ENCODE results near the gene AUTS2.

Gene AUTS2

DNA sequence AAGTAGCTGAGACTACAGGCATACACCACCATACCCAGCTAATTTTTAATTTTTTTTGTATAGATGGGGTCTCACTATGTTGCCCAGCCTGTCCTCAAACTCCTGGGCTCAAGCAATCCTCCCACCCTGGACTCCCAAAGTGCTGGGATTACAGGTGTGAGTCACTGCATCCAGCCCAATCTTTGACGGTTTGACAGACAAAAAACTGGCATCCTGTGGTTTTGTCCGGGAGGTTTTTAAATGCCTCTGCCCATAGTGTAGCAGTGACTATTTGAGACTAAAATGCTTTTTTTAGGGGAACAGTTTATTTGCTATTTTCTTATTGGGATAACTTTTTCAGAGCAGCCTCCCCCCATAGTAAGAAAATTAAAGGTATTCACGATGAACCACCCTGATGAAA, 1010.0 kb downstream of the AUTS2 start:
- FAIRE-seq (no peak), DNase-seq (ENCODE audit: insufficient read length, low spot score) (no peak)
- no peak for TF ChIP-seq POU2F2 (IDR thresholded peaks at IDR 0.05; ENCODE audit: low read depth, low read length)
- TF ChIP-seq SPI1 (IDR thresholded peaks at IDR 0.05; ENCODE audit: low read depth, low read length), result no peak
- TF ChIP-seq POLR2AphosphoS5 (IDR thresholded peaks at IDR 0.05; ENCODE audit: low read depth, low read length), result no peak
- TF ChIP-seq POLR2A (IDR thresholded peaks at IDR 0.05; ENCODE audit: low read depth, low read length), result no peak
- no peak for TF ChIP-seq TAF1 (IDR thresholded peaks at IDR 0.05; ENCODE audit: low read depth, low read length)
- no peak for TF ChIP-seq PAX5 (IDR thresholded peaks at IDR 0.05; ENCODE audit: insufficient read depth, low read length, severe bottlenecking)

DNA sequence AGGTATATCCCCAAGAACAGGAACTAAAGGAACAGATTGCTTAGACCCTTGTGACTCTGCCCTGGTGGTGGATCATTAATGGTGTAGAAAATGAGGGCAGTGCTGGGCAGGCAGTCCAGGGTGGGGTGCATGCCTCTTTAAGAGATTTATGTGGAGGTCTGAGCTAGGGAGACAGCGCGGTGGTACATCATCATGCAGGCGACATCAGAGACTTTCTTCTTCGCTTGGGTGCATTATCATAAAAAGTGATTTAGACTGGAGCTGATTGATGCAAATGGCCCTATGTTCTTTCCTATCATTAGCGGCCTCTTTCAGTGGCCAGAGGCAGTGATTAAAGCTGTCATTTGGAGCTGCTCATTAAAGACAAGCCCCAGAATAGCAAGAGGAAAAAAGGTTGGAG, 1014.5 kb downstream of the AUTS2 start:
- DNase-seq (ENCODE audit: insufficient read length, low spot score), result no peak
- FAIRE-seq, result no peak
- TF ChIP-seq POLR2A (IDR thresholded peaks at IDR 0.05; ENCODE audit: low read depth, low read length) (no peak), TAF1 (IDR thresholded peaks at IDR 0.05; ENCODE audit: low read depth, low read length) (no peak), SPI1 (IDR thresholded peaks at IDR 0.05; ENCODE audit: low read depth, low read length) (no peak), POU2F2 (IDR thresholded peaks at IDR 0.05; ENCODE audit: low read depth, low read length) (no peak), POLR2AphosphoS5 (IDR thresholded peaks at IDR 0.05; ENCODE audit: low read depth, low read length) (no peak), PAX5 (IDR thresholded peaks at IDR 0.05; ENCODE audit: insufficient read depth, low read length, severe bottlenecking) (no peak)

DNA sequence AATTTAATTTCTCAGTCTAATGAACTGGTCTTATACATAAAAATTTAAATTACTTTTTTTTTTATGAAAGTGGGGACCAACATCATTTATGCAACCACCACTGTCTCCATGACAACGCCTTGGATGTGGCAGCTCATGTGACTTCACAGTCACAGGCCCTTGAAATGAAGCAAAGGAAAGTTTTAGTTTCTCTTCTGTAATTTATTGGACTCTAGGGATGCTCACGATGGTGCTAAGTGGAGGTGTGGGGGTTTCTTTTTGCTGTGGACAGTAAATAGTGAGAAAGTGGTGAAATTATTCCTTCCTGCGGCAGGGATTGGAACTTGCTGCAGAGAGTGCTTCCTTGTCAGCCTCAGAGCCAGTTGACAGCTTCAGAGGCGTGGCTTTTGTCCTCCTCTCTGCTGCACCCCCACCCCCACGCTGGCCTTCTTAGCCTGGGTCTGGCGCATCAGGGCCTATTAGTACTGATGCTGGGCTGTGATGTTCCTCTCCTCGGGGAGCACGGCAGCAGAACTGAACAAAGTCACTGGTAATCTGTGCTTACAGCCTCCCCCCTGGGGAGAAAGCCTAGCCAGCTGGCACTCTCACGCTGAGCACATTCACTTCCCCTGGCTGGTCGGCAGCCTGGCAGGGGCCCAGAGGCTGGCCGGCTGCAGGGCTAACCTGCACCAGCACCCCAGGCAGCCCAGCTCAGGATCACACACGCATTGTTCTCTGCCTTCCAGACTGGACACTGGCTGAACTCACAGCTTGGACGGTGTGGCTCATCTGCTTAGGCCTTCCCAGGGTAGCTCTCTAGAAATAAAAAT, 1016.2 kb downstream of the AUTS2 start:
- FAIRE-seq (no peak), DNase-seq (ENCODE audit: insufficient read length, low spot score) (no peak)
- TF ChIP-seq POLR2A (IDR thresholded peaks at IDR 0.05; ENCODE audit: low read depth, low read length), result no peak
- TF ChIP-seq PAX5 (IDR thresholded peaks at IDR 0.05; ENCODE audit: insufficient read depth, low read length, severe bottlenecking), result no peak
- no peak for TF ChIP-seq SPI1 (IDR thresholded peaks at IDR 0.05; ENCODE audit: low read depth, low read length)
- no peak for TF ChIP-seq TAF1 (IDR thresholded peaks at IDR 0.05; ENCODE audit: low read depth, low read length)

DNA sequence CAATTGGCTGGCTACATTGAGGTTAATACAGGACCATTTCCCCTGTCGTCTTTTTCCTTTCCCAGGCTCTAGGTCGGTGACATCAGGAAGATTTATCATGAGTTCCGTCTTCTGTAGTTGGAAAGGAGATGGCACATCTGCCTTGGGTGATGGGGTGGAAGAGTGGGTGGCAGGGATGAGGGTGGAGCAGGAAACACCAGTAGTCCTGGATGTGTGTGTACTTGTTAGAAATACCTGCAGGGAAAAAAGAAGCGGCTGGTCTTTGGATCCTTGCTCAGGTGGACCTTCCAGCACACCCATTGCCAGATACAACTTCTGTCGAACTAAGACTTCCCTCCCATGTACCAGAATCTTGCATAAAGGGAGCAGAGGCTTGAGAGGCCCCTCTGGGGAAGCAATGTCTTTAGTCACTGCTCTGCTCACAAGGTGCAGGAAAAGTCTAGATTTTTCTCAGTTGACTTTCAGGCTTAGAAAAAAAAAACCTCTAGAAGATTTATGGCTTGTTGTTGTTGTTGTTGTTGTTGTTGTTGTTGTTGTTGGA, 1016.9 kb downstream of the AUTS2 start:
- no peak for FAIRE-seq
- DNase-seq (ENCODE audit: insufficient read length, low spot score), result no peak
- TF ChIP-seq PAX5 (IDR thresholded peaks at IDR 0.05; ENCODE audit: insufficient read depth, low read length, severe bottlenecking) (no peak), TAF1 (IDR thresholded peaks at IDR 0.05; ENCODE audit: low read depth, low read length) (no peak), POU2F2 (IDR thresholded peaks at IDR 0.05; ENCODE audit: low read depth, low read length) (no peak), POLR2A (IDR thresholded peaks at IDR 0.05; ENCODE audit: low read depth, low read length) (no peak), POLR2AphosphoS5 (IDR thresholded peaks at IDR 0.05; ENCODE audit: low read depth, low read length) (no peak), SPI1 (IDR thresholded peaks at IDR 0.05; ENCODE audit: low read depth, low read length) (no peak)

DNA sequence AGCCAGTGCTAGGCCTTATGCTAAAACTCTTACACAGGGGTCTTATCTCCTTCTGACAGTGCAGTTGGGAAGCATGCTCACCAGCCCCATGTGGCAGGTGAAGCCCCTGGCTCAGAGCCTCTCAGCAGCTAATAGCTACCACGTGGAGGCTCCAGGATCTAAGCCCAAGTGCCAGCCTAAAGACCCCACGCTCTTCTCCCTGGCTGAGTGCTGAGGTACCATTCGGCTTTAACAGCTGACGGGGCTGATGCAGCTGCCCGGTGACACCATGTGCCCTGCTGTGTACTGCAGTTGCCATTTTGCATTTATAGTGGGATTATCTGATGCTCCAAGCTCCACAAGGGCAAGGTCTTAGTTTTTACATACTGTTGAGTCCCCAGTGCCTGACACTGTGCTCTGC, 1017.9 kb downstream of the AUTS2 start:
- FAIRE-seq (no peak), DNase-seq (ENCODE audit: insufficient read length, low spot score) (no peak)
- TF ChIP-seq POU2F2 (IDR thresholded peaks at IDR 0.05; ENCODE audit: low read depth, low read length), result no peak
- TF ChIP-seq SPI1 (IDR thresholded peaks at IDR 0.05; ENCODE audit: low read depth, low read length), result no peak
- no peak for TF ChIP-seq POLR2A (IDR thresholded peaks at IDR 0.05; ENCODE audit: low read depth, low read length)
- TF ChIP-seq POLR2AphosphoS5 (IDR thresholded peaks at IDR 0.05; ENCODE audit: low read depth, low read length), result no peak
- TF ChIP-seq TAF1 (IDR thresholded peaks at IDR 0.05; ENCODE audit: low read depth, low read length), result no peak
- no peak for TF ChIP-seq PAX5 (IDR thresholded peaks at IDR 0.05; ENCODE audit: insufficient read depth, low read length, severe bottlenecking)

DNA sequence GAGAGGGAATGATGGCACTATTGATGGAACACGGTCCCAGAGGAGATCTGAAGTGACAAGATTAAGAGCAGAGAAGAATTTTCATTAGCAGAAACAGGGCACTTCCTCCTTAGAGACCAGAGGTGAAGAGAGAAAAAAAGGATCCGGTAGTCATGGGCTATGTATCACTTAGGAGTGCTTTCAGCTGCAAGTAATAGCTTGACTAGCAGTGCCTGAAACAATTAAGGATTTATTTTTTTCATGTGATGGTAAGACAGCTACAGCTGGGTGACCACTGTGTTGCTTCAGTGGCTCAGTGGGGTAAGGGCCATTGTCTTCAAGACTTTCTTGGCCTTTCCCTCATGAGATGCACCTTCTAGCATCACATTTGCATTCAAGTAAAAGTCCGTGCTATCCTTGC, 1018.5 kb downstream of the AUTS2 start:
- FAIRE-seq (no peak), DNase-seq (ENCODE audit: insufficient read length, low spot score) (no peak)
- no peak for TF ChIP-seq POU2F2 (IDR thresholded peaks at IDR 0.05; ENCODE audit: low read depth, low read length)
- TF ChIP-seq PAX5 (IDR thresholded peaks at IDR 0.05; ENCODE audit: insufficient read depth, low read length, severe bottlenecking), result no peak
- no peak for TF ChIP-seq POLR2AphosphoS5 (IDR thresholded peaks at IDR 0.05; ENCODE audit: low read depth, low read length)
- TF ChIP-seq SPI1 (IDR thresholded peaks at IDR 0.05; ENCODE audit: low read depth, low read length), result no peak
- no peak for TF ChIP-seq POLR2A (IDR thresholded peaks at IDR 0.05; ENCODE audit: low read depth, low read length)
- TF ChIP-seq TAF1 (IDR thresholded peaks at IDR 0.05; ENCODE audit: low read depth, low read length), result no peak

DNA sequence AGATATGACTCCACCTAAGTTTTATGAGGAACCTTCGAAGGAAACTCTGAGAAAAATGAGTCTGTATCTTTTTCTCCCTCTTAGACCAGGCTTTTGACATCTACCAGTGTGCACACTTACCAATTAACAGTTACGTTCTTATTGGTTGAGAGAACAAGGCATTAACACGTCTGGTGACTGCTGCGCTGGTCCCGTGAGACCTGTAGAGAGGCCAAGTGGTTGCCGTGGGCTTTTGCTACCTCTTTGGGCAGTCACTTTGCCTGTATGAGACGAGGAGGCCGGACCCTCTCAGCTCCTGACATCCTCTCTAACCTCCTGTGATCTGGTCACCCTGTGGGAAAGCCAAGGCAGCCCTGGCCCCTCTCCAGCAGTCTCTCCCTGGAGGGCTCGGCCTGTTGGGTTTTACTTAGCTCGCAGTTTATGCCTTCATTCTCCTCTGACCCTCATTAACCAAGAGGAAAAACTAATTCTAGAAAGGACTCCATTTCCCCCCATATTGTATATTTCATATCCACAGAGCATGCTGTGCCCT, 1019.8 kb downstream of the AUTS2 start:
- TF ChIP-seq PAX5 (IDR thresholded peaks at IDR 0.05; ENCODE audit: insufficient read depth, low read length, severe bottlenecking), result no peak
- TF ChIP-seq TAF1 (IDR thresholded peaks at IDR 0.05; ENCODE audit: low read depth, low read length), result no peak
- TF ChIP-seq POU2F2 (IDR thresholded peaks at IDR 0.05; ENCODE audit: low read depth, low read length), result no peak
- no peak for TF ChIP-seq POLR2A (IDR thresholded peaks at IDR 0.05; ENCODE audit: low read depth, low read length)
- TF ChIP-seq POLR2AphosphoS5 (IDR thresholded peaks at IDR 0.05; ENCODE audit: low read depth, low read length), result no peak
- no peak for TF ChIP-seq SPI1 (IDR thresholded peaks at IDR 0.05; ENCODE audit: low read depth, low read length)
- FAIRE-seq, result no peak
- DNase-seq (ENCODE audit: insufficient read length, low spot score), result no peak

DNA sequence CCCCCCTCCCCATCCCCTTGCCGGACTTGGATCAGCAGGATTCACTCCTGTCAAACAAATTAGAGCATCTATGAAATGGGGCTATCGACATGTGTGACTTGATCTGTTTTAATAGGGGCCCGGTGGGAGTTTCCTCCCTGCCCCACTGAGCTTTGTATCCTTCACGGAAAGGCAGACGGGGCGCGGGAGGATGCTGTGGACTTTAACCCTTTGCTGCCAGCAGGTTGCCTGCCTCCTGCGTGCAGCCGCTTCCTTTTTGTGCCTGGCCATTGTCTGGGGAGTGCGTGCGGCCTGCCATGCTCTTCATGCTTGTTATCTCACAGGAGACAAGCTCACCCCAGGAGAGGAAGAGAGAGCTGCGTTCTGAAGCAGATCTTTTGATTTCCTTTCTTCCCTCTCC, 1020.9 kb downstream of the AUTS2 start:
- TF ChIP-seq POU2F2 (IDR thresholded peaks at IDR 0.05; ENCODE audit: low read depth, low read length) (no peak), POLR2A (IDR thresholded peaks at IDR 0.05; ENCODE audit: low read depth, low read length) (no peak), POLR2AphosphoS5 (IDR thresholded peaks at IDR 0.05; ENCODE audit: low read depth, low read length) (no peak)
- FAIRE-seq, result no peak
- DNase-seq (ENCODE audit: insufficient read length, low spot score), result no peak

DNA sequence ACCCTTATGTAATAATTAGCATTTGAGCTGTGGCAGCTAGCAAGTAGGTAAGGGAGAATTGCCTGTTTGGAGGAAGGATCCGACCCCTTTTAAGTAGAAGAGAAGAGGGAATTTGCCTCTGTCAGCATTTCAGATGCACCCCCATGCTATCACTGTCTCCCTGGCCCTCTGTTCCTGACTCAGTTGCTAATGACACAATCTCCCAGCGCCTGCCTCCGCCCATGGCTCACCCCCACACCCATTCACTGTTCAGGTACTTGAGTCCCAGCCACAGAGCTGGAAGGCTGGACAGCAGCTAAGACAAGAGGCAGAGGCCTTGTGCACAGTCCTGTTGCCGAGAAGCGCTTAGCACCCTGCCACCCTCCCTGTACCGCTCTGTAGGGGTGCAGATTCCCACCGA, 1021.4 kb downstream of the AUTS2 start:
- DNase-seq (ENCODE audit: insufficient read length, low spot score) (no peak), FAIRE-seq (no peak)

More for the DNA sequence above, 1021.4 kb downstream of the AUTS2 start:
- TF ChIP-seq POU2F2 (IDR thresholded peaks at IDR 0.05; ENCODE audit: low read depth, low read length) (no peak), SPI1 (IDR thresholded peaks at IDR 0.05; ENCODE audit: low read depth, low read length) (no peak), PAX5 (IDR thresholded peaks at IDR 0.05; ENCODE audit: insufficient read depth, low read length, severe bottlenecking) (no peak), POLR2A (IDR thresholded peaks at IDR 0.05; ENCODE audit: low read depth, low read length) (no peak), TAF1 (IDR thresholded peaks at IDR 0.05; ENCODE audit: low read depth, low read length) (no peak), POLR2AphosphoS5 (IDR thresholded peaks at IDR 0.05; ENCODE audit: low read depth, low read length) (no peak)

All from GM12891 (cell line).